IMR-90 (cell line): ENCODE data around the gene PPM1D. TPM values are rescaled to one million over a fixed set of nuclear protein-coding genes. Genes with fewer than 3 reads are reported as not detected.

ENCODE experiments used
- ATAC-seq: fragments of 200-7000 bp; cut with Tn5 transposase; 2 replicates; pipeline ENCODE4 v1.9.1; 2020; ENCODE audit warnings: low read depth, mild to moderate bottlenecking, moderate library complexity
- BruUV-seq: library from RNA; stranded (reverse); fragments of 400-500 nt; replicated peaks from 2 replicates; lab custom pipeline; 2021; lab: Mats Ljungman, UMichigan
- CTCF ChIA-PET: fragments of 300-600 bp; formaldehyde crosslinking; extraction: SDS; loops from one replicate; lab custom pipeline; 2021; ENCODE audit warnings: antibody characterized with exemption; lab: Yijun Ruan, JAX
- POLR2A ChIA-PET: fragments of 300-600 bp; sonication (Branson Sonifier 250); formaldehyde crosslinking; loops from one replicate; lab custom pipeline; 2022; ENCODE audit warnings: antibody characterized with exemption; ENCODE audit not compliant: unreplicated experiment; lab: Charles Lee
- DNase-seq: peaks from one replicate; pipeline ENCODE4 v3.0.0; 2013
- H2AFZ ChIP-seq: replicated peaks from 2 replicates; pipeline ENCODE3; 2013; ENCODE audit warnings: low read length, mild to moderate bottlenecking; ENCODE audit not compliant: poor library complexity
- H2AK5ac ChIP-seq: 2 replicates; pipeline ENCODE4 v1.6.1; 2013; ENCODE audit warnings: low read depth, low read length, inconsistent platforms
- H2AK9ac ChIP-seq: replicated peaks from 2 replicates; pipeline ENCODE3; 2013; ENCODE audit warnings: mild to moderate bottlenecking, low read depth, low read length, moderate library complexity; ENCODE audit not compliant: poor library complexity
- H2BK120ac ChIP-seq: 2 replicates; pipeline ENCODE4 v1.6.1; 2013; ENCODE audit warnings: low read depth, low read length, inconsistent platforms
- H2BK15ac ChIP-seq: 3 replicates; pipeline ENCODE4 v1.6.1; 2013; ENCODE audit warnings: low read depth, low read length, inconsistent platforms
- H2BK20ac ChIP-seq: 2 replicates; pipeline ENCODE4 v1.6.1; 2013; ENCODE audit warnings: low read depth, mild to moderate bottlenecking, inconsistent platforms, low read length, moderate library complexity
- H2BK5ac ChIP-seq: 2 replicates; pipeline ENCODE4 v1.6.1; 2013; ENCODE audit warnings: mild to moderate bottlenecking, low read depth, low read length, inconsistent platforms; ENCODE audit not compliant: poor library complexity, severe bottlenecking
- H3K14ac ChIP-seq: replicated peaks from 2 replicates; pipeline ENCODE4 v1.6.1; 2013; ENCODE audit warnings: low read depth, low read length, inconsistent platforms
- H3K18ac ChIP-seq: 2 replicates; pipeline ENCODE4 v1.6.1; 2013; ENCODE audit warnings: low read depth, low read length, control low read depth
- H3K23ac ChIP-seq: 2 replicates; pipeline ENCODE4 v1.6.1; 2013; ENCODE audit warnings: low read depth, low read length, inconsistent platforms
- H3K27ac ChIP-seq: 2 replicates; pipeline ENCODE4 v1.5.1; 2013; ENCODE audit warnings: mild to moderate bottlenecking, control low read depth, low read length; ENCODE audit not compliant: insufficient read depth
- H3K27me3 ChIP-seq: 2 replicates; pipeline ENCODE4 v1.6.1; 2013; ENCODE audit warnings: low read length; ENCODE audit not compliant: control insufficient read depth, insufficient read depth
- H3K36me3 ChIP-seq: 2 replicates; pipeline ENCODE4 v1.6.1; 2013; ENCODE audit warnings: low read length, mixed read lengths; ENCODE audit not compliant: control insufficient read depth, insufficient read depth
- H3K4ac ChIP-seq: 2 replicates; pipeline ENCODE4 v1.6.1; 2013; ENCODE audit warnings: low read depth, low read length, inconsistent platforms
- H3K4me1 ChIP-seq: 2 replicates; pipeline ENCODE4 v1.6.1; 2013; ENCODE audit warnings: low read length, mixed read lengths; ENCODE audit not compliant: control insufficient read depth, insufficient read depth
- H3K4me2 ChIP-seq: 2 replicates; pipeline ENCODE4 v1.6.1; 2013; ENCODE audit warnings: low read depth, mild to moderate bottlenecking, control low read depth, low read length, moderate library complexity
- H3K4me3 ChIP-seq: 2 replicates; pipeline ENCODE4 v1.5.1; 2013; ENCODE audit warnings: low read depth, mild to moderate bottlenecking, control low read depth, low read length, moderate library complexity; ENCODE audit not compliant: insufficient read depth
- H3K56ac ChIP-seq: 2 replicates; pipeline ENCODE4 v1.6.1; 2013; ENCODE audit warnings: low read length, inconsistent platforms; ENCODE audit not compliant: insufficient read depth; ENCODE audit errors: extremely low read depth
- H3K79me1 ChIP-seq, 2 experiments: 2 replicates each; pipeline ENCODE4 v1.6.1; 2013; ENCODE audit warnings: low read length in 2 of 2, inconsistent platforms in 1 of 2, low read depth in 1 of 2
- H3K9ac ChIP-seq: 2 replicates; pipeline ENCODE4 v1.6.1; 2013; ENCODE audit warnings: low read depth, low read length, control low read depth
- H3K9me1 ChIP-seq: 2 replicates; pipeline ENCODE4 v1.6.1; 2013; ENCODE audit warnings: low read length, inconsistent platforms; ENCODE audit not compliant: insufficient read depth
- H3K9me3 ChIP-seq: 2 replicates; pipeline ENCODE4 v1.6.1; 2013; ENCODE audit warnings: low read length; ENCODE audit not compliant: control insufficient read depth, insufficient read depth
- H4K20me1 ChIP-seq: 2 replicates; pipeline ENCODE4 v1.6.1; 2013; ENCODE audit warnings: low read length, inconsistent platforms; ENCODE audit not compliant: insufficient read depth
- H4K5ac ChIP-seq: 2 replicates; pipeline ENCODE4 v1.6.1; 2013; ENCODE audit warnings: mild to moderate bottlenecking, low read depth, low read length, control low read depth
- H4K8ac ChIP-seq, 2 experiments: 2 replicates each; pipeline ENCODE4 v1.6.1; 2013; ENCODE audit warnings: low read depth in 2 of 2, low read length in 2 of 2, control low read depth in 1 of 2, inconsistent platforms in 1 of 2
- H4K91ac ChIP-seq: 2 replicates; pipeline ENCODE4 v1.6.1; 2013; ENCODE audit warnings: low read depth, low read length, inconsistent platforms; ENCODE audit not compliant: insufficient read depth
- BHLHE40 ChIP-seq: fragments of 150-350 bp; IDR thresholded peaks from 2 replicates; pipeline ENCODE4 v1.6.1; 2016; ENCODE audit warnings: mild to moderate bottlenecking, low read depth, low read length
- MAFK ChIP-seq: IDR thresholded peaks from 2 replicates; pipeline ENCODE4 v1.6.1; 2012; ENCODE audit warnings: low read depth, low read length, improper control_type of control experiment
- MAZ ChIP-seq: IDR thresholded peaks from 2 replicates; pipeline ENCODE4 v1.6.1; 2012; ENCODE audit warnings: low read depth, mild to moderate bottlenecking, low read length, improper control_type of control experiment, moderate library complexity, borderline replicate concordance
- NFE2L2 ChIP-seq: fragments of 150-350 bp; IDR thresholded peaks from 2 replicates; pipeline ENCODE4 v1.6.1; 2016; ENCODE audit warnings: low read depth, mild to moderate bottlenecking, low read length
- POLR2A ChIP-seq: IDR thresholded peaks from 2 replicates; pipeline ENCODE4 v1.6.1; 2012; ENCODE audit warnings: mild to moderate bottlenecking, low read depth, low read length
- RCOR1 ChIP-seq: IDR thresholded peaks from 2 replicates; pipeline ENCODE4 v1.6.1; 2012; ENCODE audit warnings: mild to moderate bottlenecking, low read length, improper control_type of control experiment; ENCODE audit not compliant: insufficient replicate concordance
- RFX5 ChIP-seq: IDR thresholded peaks from 2 replicates; pipeline ENCODE4 v1.8.0; 2012; ENCODE audit warnings: low read depth, mild to moderate bottlenecking, low read length, moderate library complexity
- WGBS, 2 experiments: methylation state at CpG; one replicate each; pipeline versions ENCODE4 v1.1.5 to v1.1.7; 2013; ENCODE audit warnings: missing lambda C conversion rate in 2 of 2; ENCODE audit not compliant: insufficient read length in 1 of 2; ENCODE audit errors: extremely low coverage in 2 of 2; 5-methylcytosine and 5-hydroxymethylcytosine counted together
- dilution Hi-C: fragments of 300-500 bp; cut with HindIII; formaldehyde crosslinking; loops from one replicate; pipeline ENCODE4 v1.14.3; 2018; ENCODE audit warnings: low sequenced_read_pairs; ENCODE audit not compliant: unreplicated experiment
- in situ Hi-C: fragments of 300-500 bp; cut with MboI; formaldehyde crosslinking; loops from 3 replicates; pipeline ENCODE4 v1.14.3; 2019; ENCODE audit warnings: low sequenced_read_pairs, inconsistent platforms, mixed read lengths
- intact Hi-C: fragments of 100-400 bp; cut with micrococcal nuclease; formaldehyde crosslinking; loops from 2 replicates; pipeline ENCODE4 v1.10.0; 2022
- microRNA-seq, 2 experiments: library from miRNA; stranded (forward) in 1 of 2; unstranded in 1 of 2; fragments of 10-50 nt in 1 of 2; fragments of <30 nt in 1 of 2; gene quantifications in 1 of 2; microRNA quantifications in 1 of 2; one replicate each; pipeline versions ENCODE3 to v1.1.0; 2013 to 2020; ENCODE audit not compliant: insufficient read depth in 1 of 2, insufficient read length in 1 of 2, unreplicated experiment in 1 of 2
- polyA plus RNA-seq, 3 experiments: library from polyadenylated mRNA; depleted of rRNA; stranded (reverse); fragments of >200 nt; gene quantifications; 2 replicates each; pipeline ENCODE4 v1.2.3, GENCODE V29; 2012; ENCODE audit warnings: low replicate concordance in 1 of 3
- small RNA-seq, 5 experiments: library from RNA; depleted of rRNA; stranded (forward); fragments of <200 nt; gene quantifications; one replicate each; pipeline ENCODE3, GENCODE V24; 2012
- total RNA-seq: library from RNA; depleted of rRNA; stranded (reverse); fragments of >200 nt; gene quantifications from 2 replicates; pipeline ENCODE4 v1.2.3, GENCODE V29; 2012; rRNA removed
- TF ChIP-seq, protein P1 (sequence below): conservative IDR thresholded peaks from 2 replicates; pipeline ENCODE4 v1.5.1; 2012; ENCODE audit warnings: mild to moderate bottlenecking, low read depth, low read length, improper control_type of control experiment

PPM1D gene
- total and polyA plus RNA-seq, 2 of the 4 experiments (the other 2 are of a cell fraction): 5.5 to 16.1 TPM

DNA sequence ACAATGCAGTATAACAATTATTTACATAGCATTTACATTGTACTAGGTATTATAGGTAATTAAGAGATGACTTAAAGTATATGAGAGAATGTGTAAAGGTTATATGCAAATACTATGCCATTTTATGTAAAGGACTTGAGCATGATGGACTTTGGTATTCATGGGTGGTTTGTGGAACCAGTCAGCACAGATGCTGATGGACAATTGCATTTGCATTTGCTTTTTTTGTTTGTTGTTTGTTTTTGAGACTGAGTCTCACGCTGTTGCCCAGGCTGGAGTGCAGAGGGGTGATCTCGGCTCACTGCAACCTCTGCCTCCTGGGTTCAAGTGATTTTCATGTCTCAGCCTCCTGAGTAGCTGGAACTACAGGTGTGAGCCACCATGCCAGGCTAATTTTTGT, 113.6 kb downstream of the PPM1D start:
- POLR2A ChIA-PET: no interaction called here
- in situ Hi-C loops (no loop called here), dilution Hi-C loops (no loop called here), intact Hi-C loops (no loop called here)
- H4K91ac ChIP-seq: no peak overlapping the region
- no peak overlapping the region for H3K27ac ChIP-seq
- no peak overlapping the region for H3K56ac ChIP-seq
- H3K79me1 ChIP-seq: peaks cover 0 to 2% of the 10 kb centered on the region in 2 experiments; a peak in 1 of 4 replicates
- WGBS, 2 experiments: no CpG with 5 or more reads among the region's 2 CpGs
- H3K18ac ChIP-seq: no peak overlapping the region
- no peak overlapping the region for H2BK120ac ChIP-seq
- H3K14ac ChIP-seq: no peak overlapping the region
- H2BK5ac ChIP-seq: no peak overlapping the region
- H3K4ac ChIP-seq: no peak overlapping the region
- DNase-seq (no peak), ATAC-seq (no peak)
- no peak for TF ChIP-seq POLR2A
- no peak for TF ChIP-seq NFE2L2
- no peak for TF ChIP-seq RFX5
- TF ChIP-seq, protein P1, sequence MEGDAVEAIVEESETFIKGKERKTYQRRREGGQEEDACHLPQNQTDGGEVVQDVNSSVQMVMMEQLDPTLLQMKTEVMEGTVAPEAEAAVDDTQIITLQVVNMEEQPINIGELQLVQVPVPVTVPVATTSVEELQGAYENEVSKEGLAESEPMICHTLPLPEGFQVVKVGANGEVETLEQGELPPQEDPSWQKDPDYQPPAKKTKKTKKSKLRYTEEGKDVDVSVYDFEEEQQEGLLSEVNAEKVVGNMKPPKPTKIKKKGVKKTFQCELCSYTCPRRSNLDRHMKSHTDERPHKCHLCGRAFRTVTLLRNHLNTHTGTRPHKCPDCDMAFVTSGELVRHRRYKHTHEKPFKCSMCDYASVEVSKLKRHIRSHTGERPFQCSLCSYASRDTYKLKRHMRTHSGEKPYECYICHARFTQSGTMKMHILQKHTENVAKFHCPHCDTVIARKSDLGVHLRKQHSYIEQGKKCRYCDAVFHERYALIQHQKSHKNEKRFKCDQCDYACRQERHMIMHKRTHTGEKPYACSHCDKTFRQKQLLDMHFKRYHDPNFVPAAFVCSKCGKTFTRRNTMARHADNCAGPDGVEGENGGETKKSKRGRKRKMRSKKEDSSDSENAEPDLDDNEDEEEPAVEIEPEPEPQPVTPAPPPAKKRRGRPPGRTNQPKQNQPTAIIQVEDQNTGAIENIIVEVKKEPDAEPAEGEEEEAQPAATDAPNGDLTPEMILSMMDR: no peak
- TF ChIP-seq BHLHE40: no peak
- TF ChIP-seq MAFK: no peak
- no peak for TF ChIP-seq RCOR1
- TF ChIP-seq MAZ: no peak
- no peak overlapping the region for H2AK5ac ChIP-seq
- 0 out of 2 replicates have a peak, but pooled peaks cover 2% of the 10 kb centered on the region for H3K4me1 ChIP-seq
- no peak overlapping the region for H3K23ac ChIP-seq
- no TSS peak for BruUV-seq
- no peak overlapping the region for H2AK9ac ChIP-seq
- peaks cover 2% of the 10 kb centered on the region; the same call in 1 of the 2 replicates for H3K36me3 ChIP-seq
- no peak overlapping the region for H3K4me3 ChIP-seq
- no peaks in the 10 kb centered on the region for H3K9me3 ChIP-seq
- H3K9me1 ChIP-seq: no peaks in the 10 kb centered on the region
- H2AFZ ChIP-seq: no peak overlapping the region
- H3K4me2 ChIP-seq: no peak overlapping the region
- no peak overlapping the region for H2BK15ac ChIP-seq
- H2BK20ac ChIP-seq: no peak overlapping the region
- H4K5ac ChIP-seq: no peak overlapping the region
- H3K27me3 ChIP-seq: no peaks in the 10 kb centered on the region
- H4K20me1 ChIP-seq: no peaks in the 10 kb centered on the region
- no peak overlapping the region for H4K8ac ChIP-seq
- H3K9ac ChIP-seq: no peak overlapping the region
- CTCF ChIA-PET: no interaction called here

Small RNAs within 50 kb of the gene (microRNA-seq; reads per million reads assigned to microRNA genes)
- gene AC011921.2 (ENCODE audit: insufficient read depth, insufficient read length): not detected
- gene RN7SL606P (ENCODE audit: insufficient read depth, insufficient read length): not detected
- not detected for gene RNU6-623P (ENCODE audit: insufficient read depth, insufficient read length)

Small RNAs within 50 kb of the gene (small RNA-seq; reads per million reads assigned to genes)
- gene AC011921.2: 0 reads per million in 5 experiments
- gene RN7SL606P: 0 reads per million in 5 experiments
- gene RNU6-623P: 0 reads per million in 5 experiments

Other genes starting within 250 kb of the PPM1D start
- 46.8 and 48.6 TPM in 2 replicates for gene USP32, start 208.1 kb upstream of the PPM1D start, total RNA-seq
- 16.2 and 16.8 TPM in 2 replicates for gene USP32, start 208.1 kb upstream of the PPM1D start, polyA plus RNA-seq (2012; rRNA removed)
- not detected in 2 replicates for gene CHCT1, start 177.7 kb upstream of the PPM1D start, total RNA-seq
- gene CHCT1, start 177.7 kb upstream of the PPM1D start, polyA plus RNA-seq (2012; rRNA removed): not detected in 2 replicates
- 86.7 and 93.9 TPM in 2 replicates for gene APPBP2, start 74.0 kb upstream of the PPM1D start, total RNA-seq
- 8.0 and 12.3 TPM in 2 replicates for gene APPBP2, start 74.0 kb upstream of the PPM1D start, polyA plus RNA-seq (2012; rRNA removed)
- 13.9 and 27.1 TPM in 2 replicates for gene BCAS3, start 77.7 kb downstream of the PPM1D start, total RNA-seq
- gene BCAS3, start 77.7 kb downstream of the PPM1D start, polyA plus RNA-seq (2012; rRNA removed): 4.8 and 6.3 TPM in 2 replicates